ENCODE measurements around the gene SRMS. TPM values are rescaled to one million over a fixed set of nuclear protein-coding genes. Genes with fewer than 3 reads are reported as not detected.

The SRMS gene
- total and polyA plus RNA-seq, 2 of the 13 experiments (the other 11 are each of a cell fraction or from before 2014, with no cell fraction given): not detected

DNA sequence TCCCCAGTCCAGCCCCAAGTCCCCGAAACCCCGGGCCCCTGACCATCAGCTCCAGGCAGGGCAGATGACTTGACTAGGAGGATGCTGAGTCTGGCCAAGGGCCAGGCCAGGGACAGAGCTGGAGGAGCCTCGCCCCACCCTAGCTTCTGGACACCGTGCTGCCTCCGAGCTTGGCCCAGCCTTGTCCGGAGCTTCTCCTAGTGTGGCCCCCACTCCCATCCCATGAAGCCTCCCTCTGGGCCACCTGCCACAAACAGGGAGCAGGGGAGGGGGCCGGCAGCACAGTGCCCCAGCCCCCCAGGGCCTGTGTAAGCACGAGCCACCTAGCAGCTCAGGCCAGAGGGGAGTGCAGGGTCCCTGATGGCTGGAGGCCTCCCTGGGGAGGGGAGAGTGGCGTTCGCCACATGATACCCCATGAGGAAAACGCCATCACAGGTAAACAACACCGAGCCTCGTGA is 54.0 kb downstream of the SRMS start:
- intact Hi-C loops (cut with micrococcal nuclease; ENCODE audit: unreplicated experiment): no loop called here
- Histone ChIP-seq H3K36me3 (replicated peaks in 1 of 2; ENCODE audit: control insufficient read depth in 1 of 2, insufficient read depth in 2 of 2, low read length in 2 of 2) (no peaks in the 10 kb centered on the region), H3K4me3 (replicated peaks in 1 of 3; ENCODE audit: insufficient read depth in 1 of 3, low read depth in 2 of 3, low read length in 3 of 3) (no peak overlapping the region), H3K4me1 (ENCODE audit: insufficient read depth, low read length) (peaks cover 12% of the 10 kb centered on the region; the same call in 1 of the 2 replicates), H3K4me2 (ENCODE audit: low read depth, low read length) (no peak overlapping the region), H3K9ac (ENCODE audit: insufficient read depth, low read depth, low read length) (no peak overlapping the region), H3K27me3 (ENCODE audit: control insufficient read depth in 1 of 2, insufficient read depth in 2 of 2, low read length in 2 of 2) (peaks cover 34 to 70% of the 10 kb centered on the region in 2 experiments), H3K9me3 (ENCODE audit: low read length) (no peaks in the 10 kb centered on the region), H4K20me1 (ENCODE audit: insufficient read depth, low read length) (peaks cover 6% of the 10 kb centered on the region; the same call in 1 of the 2 replicates), H2AFZ (ENCODE audit: low read length) (no peak overlapping the region), H3K27ac (ENCODE audit: extremely low read length, insufficient read depth, low read length) (no peak overlapping the region), H3K79me2 (ENCODE audit: insufficient read depth, low read length) (no peaks in the 10 kb centered on the region)
- ATAC-seq: no peak
- in situ Hi-C loops (cut with HindIII; ENCODE audit: extremely low pct_ligation_motif_present, low pct_unique_long_range_greater_than_20kb): no loop called here
- no peak for FAIRE-seq
- BruUV-seq (replicated peaks): no TSS peak
- CTCF ChIA-PET (ENCODE audit: low intra/inter-chr PET ratio, low total read pairs): no interaction called here
- TF ChIP-seq ZNF224 (CRISPR knock-in tag; IDR thresholded peaks at IDR 0.05): no peak
- TF ChIP-seq, protein P1, sequence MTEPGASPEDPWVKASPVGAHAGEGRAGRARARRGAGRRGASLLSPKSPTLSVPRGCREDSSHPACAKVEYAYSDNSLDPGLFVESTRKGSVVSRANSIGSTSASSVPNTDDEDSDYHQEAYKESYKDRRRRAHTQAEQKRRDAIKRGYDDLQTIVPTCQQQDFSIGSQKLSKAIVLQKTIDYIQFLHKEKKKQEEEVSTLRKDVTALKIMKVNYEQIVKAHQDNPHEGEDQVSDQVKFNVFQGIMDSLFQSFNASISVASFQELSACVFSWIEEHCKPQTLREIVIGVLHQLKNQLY (CRISPR knock-in tag; IDR thresholded peaks at IDR 0.05): no peak
- no peak for TF ChIP-seq SAFB2 (CRISPR knock-in tag; IDR thresholded peaks at IDR 0.05; ENCODE audit: borderline replicate concordance, low read depth)
- TF ChIP-seq, protein P2, sequence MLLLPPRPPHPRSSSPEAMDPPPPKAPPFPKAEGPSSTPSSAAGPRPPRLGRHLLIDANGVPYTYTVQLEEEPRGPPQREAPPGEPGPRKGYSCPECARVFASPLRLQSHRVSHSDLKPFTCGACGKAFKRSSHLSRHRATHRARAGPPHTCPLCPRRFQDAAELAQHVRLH (CRISPR knock-in tag; IDR thresholded peaks at IDR 0.05; ENCODE audit: borderline replicate concordance, low read depth): no peak
- TF ChIP-seq ZNF296 (CRISPR knock-in tag; conservative IDR thresholded peaks at IDR 0.05): no peak
- TF ChIP-seq HCFC1 (IDR thresholded peaks at IDR 0.05; ENCODE audit: low read depth, low read length): no peak
- TF ChIP-seq NBN (conservative IDR thresholded peaks at IDR 0.05): no peak
- no peak for TF ChIP-seq DNMT3B (CRISPR knock-in tag; conservative IDR thresholded peaks at IDR 0.05)
- POLR2A ChIA-PET: no interaction called here
- WGBS (ENCODE audit: low lambda C conversion rate): 20% methylated on average over 13 of the region's 13 CpGs
- no peak for DNase-seq (ENCODE audit: low spot score)

DNA sequence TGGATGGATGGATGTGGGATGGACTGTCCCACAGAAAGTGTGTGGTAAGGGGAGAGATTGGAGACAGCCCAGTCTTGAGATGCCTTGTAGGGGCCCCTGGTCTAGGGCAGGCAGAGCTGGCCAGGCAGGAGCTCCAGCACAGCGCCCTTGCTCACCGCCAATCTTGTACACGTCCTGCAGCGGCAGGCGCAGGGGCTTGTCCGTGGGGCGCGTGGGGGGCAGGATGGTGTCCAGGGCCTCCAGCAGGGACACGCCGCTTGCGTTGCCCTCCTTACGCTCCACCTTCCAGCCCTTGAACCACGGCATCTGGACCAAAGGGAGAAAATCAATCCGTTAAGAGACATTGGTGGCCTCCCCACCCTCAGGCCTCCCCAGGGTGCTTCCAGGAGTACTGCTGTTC is 54.6 kb downstream of the SRMS start:
- BruUV-seq (replicated peaks): no TSS peak
- ATAC-seq (no peak), DNase-seq (ENCODE audit: low spot score) (no peak), FAIRE-seq (no peak)
- Histone ChIP-seq H3K27me3 (ENCODE audit: control insufficient read depth in 1 of 2, insufficient read depth in 2 of 2, low read length in 2 of 2) (peaks cover 33 to 68% of the 10 kb centered on the region in 2 experiments), H3K9me3 (ENCODE audit: low read length) (no peaks in the 10 kb centered on the region), H3K4me3 (replicated peaks in 1 of 3; ENCODE audit: insufficient read depth in 1 of 3, low read depth in 2 of 3, low read length in 3 of 3) (no peak overlapping the region), H3K4me2 (ENCODE audit: low read depth, low read length) (no peak overlapping the region), H3K9ac (ENCODE audit: insufficient read depth, low read depth, low read length) (no peak overlapping the region), H4K20me1 (ENCODE audit: insufficient read depth, low read length) (peaks cover 6% of the 10 kb centered on the region; the same call in 1 of the 2 replicates), H3K27ac (ENCODE audit: extremely low read length, insufficient read depth, low read length) (no peak overlapping the region), H3K79me2 (ENCODE audit: insufficient read depth, low read length) (no peaks in the 10 kb centered on the region), H3K36me3 (replicated peaks in 1 of 2; ENCODE audit: control insufficient read depth in 1 of 2, insufficient read depth in 2 of 2, low read length in 2 of 2) (no peaks in the 10 kb centered on the region), H2AFZ (ENCODE audit: low read length) (no peak overlapping the region), H3K4me1 (ENCODE audit: insufficient read depth, low read length) (peaks cover 12% of the 10 kb centered on the region; the same call in 1 of the 2 replicates)
- TF ChIP-seq CREB1 (IDR thresholded peaks at IDR 0.05) (no peak), CREB1 (CRISPR knock-in tag; IDR thresholded peaks at IDR 0.05) (no peak), NFIC (IDR thresholded peaks at IDR 0.05; ENCODE audit: low read length) (no peak), FOXK1 (CRISPR knock-in tag; IDR thresholded peaks at IDR 0.05; ENCODE audit: borderline replicate concordance, low read depth) (no peak), ZFP36 (IDR thresholded peaks at IDR 0.05; ENCODE audit: borderline replicate concordance, low read depth, low read length, partially characterized antibody) (no peak), ZMYM3 (CRISPR knock-in tag; IDR thresholded peaks at IDR 0.05) (no peak), ZNF510 (CRISPR knock-in tag; IDR thresholded peaks at IDR 0.05; ENCODE audit: low read depth) (no peak), ZC3H13 (CRISPR knock-in tag; IDR thresholded peaks at IDR 0.05) (no peak)
- TF ChIP-seq, protein P3, sequence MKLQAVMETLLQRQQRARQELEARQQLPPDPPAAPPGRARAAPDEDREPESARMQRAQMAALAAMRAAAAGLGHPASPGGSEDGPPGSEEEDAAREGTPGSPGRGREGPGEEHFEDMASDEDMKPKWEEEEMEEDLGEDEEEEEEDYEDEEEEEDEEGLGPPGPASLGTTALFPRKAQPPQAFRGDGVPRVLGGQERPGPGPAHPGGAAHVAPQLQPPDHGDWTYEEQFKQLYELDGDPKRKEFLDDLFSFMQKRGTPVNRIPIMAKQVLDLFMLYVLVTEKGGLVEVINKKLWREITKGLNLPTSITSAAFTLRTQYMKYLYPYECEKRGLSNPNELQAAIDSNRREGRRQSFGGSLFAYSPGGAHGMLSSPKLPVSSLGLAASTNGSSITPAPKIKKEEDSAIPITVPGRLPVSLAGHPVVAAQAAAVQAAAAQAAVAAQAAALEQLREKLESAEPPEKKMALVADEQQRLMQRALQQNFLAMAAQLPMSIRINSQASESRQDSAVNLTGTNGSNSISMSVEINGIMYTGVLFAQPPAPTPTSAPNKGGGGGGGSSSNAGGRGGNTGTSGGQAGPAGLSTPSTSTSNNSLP (IDR thresholded peaks at IDR 0.05; ENCODE audit: low read depth, low read length): no peak
- ChIA-PET POLR2A (no interaction called here), CTCF (ENCODE audit: low intra/inter-chr PET ratio, low total read pairs) (no interaction called here)
- WGBS (ENCODE audit: low lambda C conversion rate): 56% methylated on average over 9 of the region's 14 CpGs
- intact Hi-C loops (cut with micrococcal nuclease; ENCODE audit: unreplicated experiment) (no loop called here), in situ Hi-C loops (cut with HindIII; ENCODE audit: extremely low pct_ligation_motif_present, low pct_unique_long_range_greater_than_20kb) (no loop called here)
